CD14-positive monocyte (primary cell): ENCODE results near the gene CKS1B. TPM values are rescaled to one million over a fixed set of nuclear protein-coding genes. Genes with fewer than 3 reads are reported as not detected.

Experiments used
- DNase-seq, 3 donors: peaks; one replicate each; pipeline ENCODE4 v3.0.0-alpha.2; 2011 to 2022
- H2AFZ ChIP-seq: 2 replicates; pipeline ENCODE4 v1.6.0; 2012; ENCODE audit warnings: mild to moderate bottlenecking, low read depth, low read length, inconsistent platforms; ENCODE audit not compliant: insufficient read depth, poor library complexity, severe bottlenecking
- H3K27ac ChIP-seq, 2 donors: 1 replicate in 1 of 2; 2 replicates in 1 of 2; pipeline ENCODE4 v1.5.1; 2012 to 2013; ENCODE audit warnings: low read length in 2 of 2, control low read depth in 1 of 2, inconsistent platforms in 1 of 2, low read depth in 1 of 2, mild to moderate bottlenecking in 1 of 2
- H3K27me3 ChIP-seq, 2 donors: one replicate each; pipeline versions ENCODE4 v1.6.0 to v1.6.1; 2011 to 2013; ENCODE audit warnings: low read length in 2 of 2; ENCODE audit not compliant: control insufficient read depth in 2 of 2, insufficient read depth in 2 of 2
- H3K36me3 ChIP-seq, 2 donors: replicated peaks in 1 of 2; 1 replicate in 1 of 2; 2 replicates in 1 of 2; pipeline versions ENCODE4 v1.5.1 to v1.6.1; 2012 to 2013; ENCODE audit warnings: low read length in 2 of 2, control low read depth in 1 of 2, inconsistent platforms in 1 of 2, mild to moderate bottlenecking in 1 of 2; ENCODE audit not compliant: insufficient read depth in 2 of 2, control insufficient read depth in 1 of 2
- H3K4me1 ChIP-seq, 2 donors: 1 replicate in 1 of 2; 2 replicates in 1 of 2; pipeline versions ENCODE4 v1.5.1 to v1.6.1; 2012 to 2013; ENCODE audit warnings: low read length in 2 of 2, control low read depth in 1 of 2, inconsistent platforms in 1 of 2, mild to moderate bottlenecking in 1 of 2, moderate library complexity in 1 of 2; ENCODE audit not compliant: insufficient read depth in 2 of 2, control insufficient read depth in 1 of 2
- H3K4me2 ChIP-seq: replicated peaks from 2 replicates; pipeline ENCODE3; 2012; ENCODE audit warnings: low read length, moderate library complexity, mild to moderate bottlenecking; ENCODE audit not compliant: poor library complexity, severe bottlenecking; ENCODE audit errors: extremely low read depth
- H3K4me3 ChIP-seq, 3 experiments: fragments of 200-600 bp in 1 of 3; sonication (generic) in 1 of 3; replicated peaks in 1 of 3; 1 replicate in 2 of 3; 2 replicates in 1 of 3; pipeline ENCODE4 v1.5.1; 2011 to 2013; ENCODE audit warnings: low read length in 3 of 3, mild to moderate bottlenecking in 3 of 3, control low read depth in 2 of 3, low read depth in 2 of 3, inconsistent platforms in 1 of 3, moderate library complexity in 1 of 3
- H3K79me2 ChIP-seq: 2 replicates; pipeline ENCODE4 v1.6.0; 2012; ENCODE audit warnings: mild to moderate bottlenecking, control low read depth, inconsistent platforms, low read length, moderate library complexity; ENCODE audit not compliant: insufficient read depth
- H3K9ac ChIP-seq: 2 replicates; pipeline ENCODE4 v1.6.0; 2017; ENCODE audit warnings: low read length, mild to moderate bottlenecking; ENCODE audit not compliant: insufficient read depth, poor library complexity, severe bottlenecking
- H3K9me3 ChIP-seq, 2 donors: replicated peaks in 1 of 2; 1 replicate in 1 of 2; 2 replicates in 1 of 2; pipeline versions ENCODE4 v1.5.1 to v1.6.1; 2012 to 2013; ENCODE audit warnings: low read length in 2 of 2, control low read depth in 1 of 2; ENCODE audit not compliant: control insufficient read depth in 1 of 2, insufficient read depth in 1 of 2
- H4K20me1 ChIP-seq: 2 replicates; pipeline ENCODE4 v1.6.0; 2012; ENCODE audit warnings: mild to moderate bottlenecking, low read length, control low read depth, moderate library complexity; ENCODE audit not compliant: insufficient read depth
- H3K27ac Mint-ChIP-seq, 7 donors: one replicate each; pipeline ENCODE4 v1.8.0; 2020; ENCODE audit warnings: mild to moderate bottlenecking in 7 of 7, mixed read lengths in 7 of 7, moderate library complexity in 6 of 7, inconsistent platforms in 2 of 7
- H3K27me3 Mint-ChIP-seq, 3 donors: one replicate each; pipeline ENCODE4 v1.8.0; 2021 to 2022; ENCODE audit warnings: low read depth in 3 of 3, mild to moderate bottlenecking in 3 of 3, mixed read lengths in 3 of 3, moderate library complexity in 3 of 3, inconsistent platforms in 1 of 3
- H3K36me3 Mint-ChIP-seq, 2 donors: one replicate each; pipeline ENCODE4 v1.8.0; 2020; ENCODE audit warnings: mixed read lengths in 2 of 2, inconsistent platforms in 1 of 2, mild to moderate bottlenecking in 1 of 2
- H3K4me1 Mint-ChIP-seq: one replicate; pipeline ENCODE4 v1.8.0; 2020; ENCODE audit warnings: mild to moderate bottlenecking, mixed read lengths
- H3K4me3 Mint-ChIP-seq, 2 donors: one replicate each; pipeline ENCODE4 v1.8.0; 2020; ENCODE audit warnings: mild to moderate bottlenecking in 2 of 2, mixed read lengths in 2 of 2, moderate library complexity in 1 of 2
- H3K9me3 Mint-ChIP-seq, 7 donors: one replicate each; pipeline ENCODE4 v1.8.0; 2020 to 2022; ENCODE audit warnings: mixed read lengths in 7 of 7, mild to moderate bottlenecking in 6 of 7, moderate library complexity in 6 of 7, inconsistent platforms in 2 of 7
- WGBS: methylation state at CpG from one replicate; pipeline ENCODE4 v1.1.5; 2013; ENCODE audit warnings: missing lambda C conversion rate; ENCODE audit not compliant: insufficient coverage; 5-methylcytosine and 5-hydroxymethylcytosine counted together
- intact Hi-C, 2 donors: fragments of 100-400 bp; cut with micrococcal nuclease; formaldehyde crosslinking; loops; one replicate each; pipeline versions ENCODE4 v1.15.0 to v1.15.1; 2023
- polyA plus RNA-seq, 3 donors: library from polyadenylated mRNA; depleted of rRNA in 1 of 3; unstranded in 2 of 3; stranded (reverse) in 1 of 3; fragments of 300-500 nt in 2 of 3; fragments of >200 nt in 1 of 3; fragmentation: Illumina TruSeq in 2 of 3; gene quantifications; 1 replicate in 2 of 3; 2 replicates in 1 of 3; pipeline ENCODE4 v1.2.3, GENCODE V29; 2012 to 2021
- TF ChIP-seq, protein P1 (sequence below): fragments of 200-600 bp; IDR thresholded peaks from one replicate; pipeline ENCODE4 v1.8.0; 2022; ENCODE audit warnings: antibody characterized with exemption, mild to moderate bottlenecking

The CKS1B gene
- polyA plus RNA-seq, 3 donors = 9.4 to 22.6 (median 18.0) TPM

DNA sequence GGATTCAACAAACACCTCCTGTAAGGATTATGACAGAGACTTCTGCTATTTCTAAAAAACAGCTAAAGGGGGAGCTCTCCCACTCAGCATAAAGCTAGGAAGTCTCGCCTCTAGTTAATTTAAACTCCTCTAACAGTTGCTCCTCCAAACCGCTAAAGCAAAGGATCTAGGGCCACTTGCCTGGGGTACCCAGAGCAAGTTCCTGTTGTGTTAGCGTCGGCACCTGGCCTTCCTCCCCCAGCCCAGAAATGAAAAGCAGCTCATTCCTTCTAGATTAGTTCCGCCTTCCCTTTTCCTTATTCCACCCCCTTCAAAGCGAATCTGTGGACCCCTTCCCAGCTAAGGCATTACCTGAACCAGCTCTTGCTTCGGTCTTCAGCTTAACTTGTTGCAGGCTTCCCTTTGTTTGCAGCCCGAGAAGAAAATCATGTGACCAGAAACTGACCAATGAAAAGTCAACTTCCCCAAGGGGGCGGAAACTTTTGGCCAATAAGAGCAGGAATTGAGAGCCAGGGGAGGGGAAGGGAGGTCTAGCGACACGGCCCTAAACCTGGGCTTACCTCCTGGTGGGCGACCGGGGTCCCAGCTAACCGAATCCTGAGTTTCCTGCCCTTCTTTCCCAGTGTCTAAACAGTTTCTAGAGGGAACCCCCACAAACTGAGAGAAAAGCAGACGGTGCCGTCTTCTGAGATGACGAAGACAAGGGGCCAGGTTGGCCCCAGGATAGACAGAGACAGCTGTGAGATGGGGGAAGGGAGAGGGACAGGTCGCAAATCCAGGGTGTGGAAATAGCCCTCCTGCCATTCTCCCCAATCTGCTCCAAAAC lies 18.6 kb upstream of the CKS1B start, which contains the start of gene PBXIP1:
TSS of gene PBXIP1 (minus strand) at position 382 of the 826 bp plus-strand sequence. CDS start 2,378 bp downstream, outside the sequence.
- H3K36me3 Mint-ChIP-seq = peaks cover 18 to 25% of the 10 kb centered on the region in 2 donors

DNA sequence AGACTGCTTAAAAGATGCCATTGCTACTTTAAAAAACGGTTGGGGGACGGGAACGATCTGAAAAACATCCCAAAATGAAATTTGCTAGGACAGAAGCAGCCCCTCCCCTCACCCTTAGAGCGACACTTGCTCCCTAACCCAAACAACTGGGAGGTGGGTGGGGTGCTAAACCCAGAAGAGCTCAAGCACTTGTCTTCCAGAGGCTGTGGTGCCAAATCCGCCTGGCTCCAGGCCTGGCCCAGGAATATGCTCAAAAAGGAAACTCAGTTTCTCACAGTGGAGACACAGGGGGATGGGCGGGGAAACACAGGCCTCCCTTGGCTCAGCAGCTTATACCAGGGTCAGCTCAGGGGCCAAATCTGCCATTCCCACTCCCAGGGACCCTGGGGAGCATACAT lies 17.9 kb upstream of the CKS1B start:
- H3K36me3 ChIP-seq = peaks cover 14 to 22% of the 10 kb centered on the region in 2 donors
- peak overlapping the region; percentile 79 to 93 (median 82) for H3K4me3 ChIP-seq
- H3K27me3 ChIP-seq = no peaks in the 10 kb centered on the region
- Mint-ChIP-seq H3K27me3 (peaks cover 0 to 3% (median 1%) of the 10 kb centered on the region in 3 donors), H3K9me3 (no peaks in the 10 kb centered on the region), H3K4me1 (peaks cover 66% of the 10 kb centered on the region), H3K27ac (peak overlapping the region in 6 of 7 donors; percentile 10 to 99 (median 92)), H3K4me3 (peak overlapping the region; percentile 94 to 99), H3K36me3 (peaks cover 13 to 20% of the 10 kb centered on the region in 2 donors)
- no peaks in the 10 kb centered on the region for H3K9me3 ChIP-seq
- WGBS = 40% methylated on average over 5 of the region's 6 CpGs
- peak overlapping the region; percentile 42 for H3K9ac ChIP-seq
- intact Hi-C loops = no loop called here
- peaks cover 55% of the 10 kb centered on the region for H4K20me1 ChIP-seq
- H2AFZ ChIP-seq = peak overlapping the region; percentile 79
- peak overlapping the region in 1 of 2 donors; percentile 76 for H3K27ac ChIP-seq
- DNase-seq = no peak
- peak overlapping the region; percentile 84 for H3K4me2 ChIP-seq
- H3K79me2 ChIP-seq = peaks cover 60% of the 10 kb centered on the region
- peaks cover 41 to 59% of the 10 kb centered on the region in 2 donors for H3K4me1 ChIP-seq
- TF ChIP-seq, protein P1, sequence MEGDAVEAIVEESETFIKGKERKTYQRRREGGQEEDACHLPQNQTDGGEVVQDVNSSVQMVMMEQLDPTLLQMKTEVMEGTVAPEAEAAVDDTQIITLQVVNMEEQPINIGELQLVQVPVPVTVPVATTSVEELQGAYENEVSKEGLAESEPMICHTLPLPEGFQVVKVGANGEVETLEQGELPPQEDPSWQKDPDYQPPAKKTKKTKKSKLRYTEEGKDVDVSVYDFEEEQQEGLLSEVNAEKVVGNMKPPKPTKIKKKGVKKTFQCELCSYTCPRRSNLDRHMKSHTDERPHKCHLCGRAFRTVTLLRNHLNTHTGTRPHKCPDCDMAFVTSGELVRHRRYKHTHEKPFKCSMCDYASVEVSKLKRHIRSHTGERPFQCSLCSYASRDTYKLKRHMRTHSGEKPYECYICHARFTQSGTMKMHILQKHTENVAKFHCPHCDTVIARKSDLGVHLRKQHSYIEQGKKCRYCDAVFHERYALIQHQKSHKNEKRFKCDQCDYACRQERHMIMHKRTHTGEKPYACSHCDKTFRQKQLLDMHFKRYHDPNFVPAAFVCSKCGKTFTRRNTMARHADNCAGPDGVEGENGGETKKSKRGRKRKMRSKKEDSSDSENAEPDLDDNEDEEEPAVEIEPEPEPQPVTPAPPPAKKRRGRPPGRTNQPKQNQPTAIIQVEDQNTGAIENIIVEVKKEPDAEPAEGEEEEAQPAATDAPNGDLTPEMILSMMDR = no peak

More for the DNA sequence above, 18.6 kb upstream of the CKS1B start, which contains the start of gene PBXIP1:
- H3K4me3 ChIP-seq = peak within 1 kb of the TSS; percentile 79 to 93 (median 82)
- peak within 1 kb of the TSS; percentile 84 for H3K4me2 ChIP-seq
- H3K9me3 ChIP-seq = no peaks in the 10 kb centered on the region
- peaks cover 20 to 28% of the 10 kb centered on the region in 2 donors for H3K36me3 ChIP-seq
- H3K27me3 ChIP-seq = no peaks in the 10 kb centered on the region
- 0% methylated on average over 12 of the region's 18 CpGs for WGBS
- no peaks in the 10 kb centered on the region for H3K9me3 Mint-ChIP-seq
- peaks cover 55% of the 10 kb centered on the region for H3K79me2 ChIP-seq
- H3K4me1 Mint-ChIP-seq = peaks cover 63% of the 10 kb centered on the region
- peaks cover 0 to 5% (median 1%) of the 10 kb centered on the region in 3 donors for H3K27me3 Mint-ChIP-seq
- H3K4me3 Mint-ChIP-seq = peak within 1 kb of the TSS; percentile 94 to 99
- peak within 1 kb of the TSS; percentile 90 to 99 (median 95) for H3K27ac Mint-ChIP-seq
- H3K4me1 ChIP-seq = peaks cover 38 to 55% of the 10 kb centered on the region in 2 donors
- H2AFZ ChIP-seq = peak within 1 kb of the TSS; percentile 79
- peak within 1 kb of the TSS; percentile 42 for H3K9ac ChIP-seq
- peak; percentile 81 to 90 (median 83) for DNase-seq
- TF ChIP-seq, protein P1 = peak; percentile 30
- H3K27ac ChIP-seq = peak within 1 kb of the TSS; percentile 66 to 76
- peaks cover 55% of the 10 kb centered on the region for H4K20me1 ChIP-seq
- intact Hi-C loops = no loop called here
